Suprapubic skin (tissue), 4 donors: ENCODE data around the gene GCNT4. TPM values are rescaled to one million over a fixed set of nuclear protein-coding genes. Genes with fewer than 3 reads are reported as not detected.

Experiments
- DNase-seq, 2 donors: peaks; one replicate each; pipeline ENCODE4 v3.0.0-alpha.2; 2019; ENCODE audit warnings: low spot score in 2 of 2
- H3K27ac ChIP-seq: fragments of 200-600 bp; sonication (generic); one replicate; pipeline ENCODE4 v1.5.1; 2019
- H3K27me3 ChIP-seq: fragments of 200-600 bp; sonication (generic); one replicate; pipeline ENCODE4 v1.5.1; 2019
- H3K36me3 ChIP-seq: fragments of 200-600 bp; sonication (generic); one replicate; pipeline ENCODE4 v1.5.1; 2019
- H3K4me1 ChIP-seq: fragments of 200-600 bp; sonication (generic); one replicate; pipeline ENCODE4 v1.5.1; 2019
- H3K4me3 ChIP-seq: fragments of 200-600 bp; sonication (generic); one replicate; pipeline ENCODE4 v1.5.1; 2019; ENCODE audit warnings: mild to moderate bottlenecking
- H3K9me3 ChIP-seq: fragments of 200-600 bp; sonication (generic); one replicate; pipeline ENCODE4 v1.5.1; 2019
- EP300 ChIP-seq: sonication (generic); formaldehyde crosslinking; IDR thresholded peaks from one replicate; pipeline ENCODE4 v1.6.1; 2017; ENCODE audit warnings: antibody characterized with exemption
- POLR2A ChIP-seq, 2 donors: fragments of 450-650 bp; IDR thresholded peaks; one replicate each; pipeline ENCODE4 v1.6.1; 2017; ENCODE audit warnings: antibody characterized with exemption in 2 of 2, mild to moderate bottlenecking in 2 of 2, moderate library complexity in 2 of 2
- POLR2AphosphoS5 ChIP-seq, 3 donors: sonication (generic); formaldehyde crosslinking; IDR thresholded peaks; one replicate each; pipeline ENCODE4 v1.6.1; 2017; ENCODE audit warnings: antibody characterized with exemption in 3 of 3
- WGBS: methylation state at CpG from one replicate; pipeline ENCODE4 v1.1.5; 2018; 5-methylcytosine and 5-hydroxymethylcytosine counted together
- total RNA-seq, 4 donors: library from RNA; depleted of rRNA; stranded (reverse); fragments of >200 nt; gene quantifications; one replicate each; pipeline ENCODE4 v1.1.0, GENCODE V29; 2016
- TF ChIP-seq, protein P1 (sequence below), 2 donors: fragments of 200-600 bp in 1 of 2; fragments of 450-650 bp in 1 of 2; sonication (generic) in 1 of 2; IDR thresholded peaks; one replicate each; pipeline ENCODE4 v1.5.1; 2016 to 2019; ENCODE audit warnings: antibody characterized with exemption in 2 of 2, mild to moderate bottlenecking in 1 of 2, moderate library complexity in 1 of 2

Gene GCNT4
- total RNA-seq, 4 donors from 2014 or later: 1.7 to 4.3 (median 3.4) TPM

DNA sequence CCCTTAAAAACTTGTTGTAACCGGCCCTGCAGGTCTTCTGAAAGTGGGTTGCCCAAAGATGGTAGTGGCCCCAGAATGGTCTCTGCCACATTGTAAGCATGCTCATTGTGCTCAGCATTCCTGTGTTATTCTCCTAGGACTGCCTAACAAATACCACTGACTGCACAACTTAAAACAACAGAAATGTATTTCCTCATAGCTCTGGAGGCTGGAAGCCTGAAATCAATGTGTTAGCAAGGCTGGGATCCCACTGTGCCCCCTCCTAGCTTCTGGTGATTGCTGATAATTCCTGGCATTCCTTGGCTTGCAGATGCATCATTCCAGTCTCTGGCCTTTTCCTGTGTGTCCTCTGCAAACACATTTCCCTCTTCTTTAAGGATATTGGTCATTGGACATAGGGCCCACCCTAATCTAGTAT lies 3.4 kb upstream of the GCNT4 start:
- H3K9me3 ChIP-seq: no peaks in the 10 kb centered on the region
- no peak overlapping the region for H3K27ac ChIP-seq
- no peak for TF ChIP-seq POLR2A (IDR thresholded peaks at IDR 0.05)
- TF ChIP-seq EP300: no peak
- no peak for TF ChIP-seq POLR2AphosphoS5 (IDR thresholded peaks at IDR 0.05)
- TF ChIP-seq, protein P1, sequence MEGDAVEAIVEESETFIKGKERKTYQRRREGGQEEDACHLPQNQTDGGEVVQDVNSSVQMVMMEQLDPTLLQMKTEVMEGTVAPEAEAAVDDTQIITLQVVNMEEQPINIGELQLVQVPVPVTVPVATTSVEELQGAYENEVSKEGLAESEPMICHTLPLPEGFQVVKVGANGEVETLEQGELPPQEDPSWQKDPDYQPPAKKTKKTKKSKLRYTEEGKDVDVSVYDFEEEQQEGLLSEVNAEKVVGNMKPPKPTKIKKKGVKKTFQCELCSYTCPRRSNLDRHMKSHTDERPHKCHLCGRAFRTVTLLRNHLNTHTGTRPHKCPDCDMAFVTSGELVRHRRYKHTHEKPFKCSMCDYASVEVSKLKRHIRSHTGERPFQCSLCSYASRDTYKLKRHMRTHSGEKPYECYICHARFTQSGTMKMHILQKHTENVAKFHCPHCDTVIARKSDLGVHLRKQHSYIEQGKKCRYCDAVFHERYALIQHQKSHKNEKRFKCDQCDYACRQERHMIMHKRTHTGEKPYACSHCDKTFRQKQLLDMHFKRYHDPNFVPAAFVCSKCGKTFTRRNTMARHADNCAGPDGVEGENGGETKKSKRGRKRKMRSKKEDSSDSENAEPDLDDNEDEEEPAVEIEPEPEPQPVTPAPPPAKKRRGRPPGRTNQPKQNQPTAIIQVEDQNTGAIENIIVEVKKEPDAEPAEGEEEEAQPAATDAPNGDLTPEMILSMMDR (IDR thresholded peaks at IDR 0.05): no peak
- DNase-seq: no peak
- H3K27me3 ChIP-seq: no peaks in the 10 kb centered on the region
- H3K36me3 ChIP-seq: no peaks in the 10 kb centered on the region
- peaks cover 27% of the 10 kb centered on the region for H3K4me1 ChIP-seq
- H3K4me3 ChIP-seq: no peak overlapping the region
- WGBS: 100% methylated on average over 1 of the region's 1 CpG

DNA sequence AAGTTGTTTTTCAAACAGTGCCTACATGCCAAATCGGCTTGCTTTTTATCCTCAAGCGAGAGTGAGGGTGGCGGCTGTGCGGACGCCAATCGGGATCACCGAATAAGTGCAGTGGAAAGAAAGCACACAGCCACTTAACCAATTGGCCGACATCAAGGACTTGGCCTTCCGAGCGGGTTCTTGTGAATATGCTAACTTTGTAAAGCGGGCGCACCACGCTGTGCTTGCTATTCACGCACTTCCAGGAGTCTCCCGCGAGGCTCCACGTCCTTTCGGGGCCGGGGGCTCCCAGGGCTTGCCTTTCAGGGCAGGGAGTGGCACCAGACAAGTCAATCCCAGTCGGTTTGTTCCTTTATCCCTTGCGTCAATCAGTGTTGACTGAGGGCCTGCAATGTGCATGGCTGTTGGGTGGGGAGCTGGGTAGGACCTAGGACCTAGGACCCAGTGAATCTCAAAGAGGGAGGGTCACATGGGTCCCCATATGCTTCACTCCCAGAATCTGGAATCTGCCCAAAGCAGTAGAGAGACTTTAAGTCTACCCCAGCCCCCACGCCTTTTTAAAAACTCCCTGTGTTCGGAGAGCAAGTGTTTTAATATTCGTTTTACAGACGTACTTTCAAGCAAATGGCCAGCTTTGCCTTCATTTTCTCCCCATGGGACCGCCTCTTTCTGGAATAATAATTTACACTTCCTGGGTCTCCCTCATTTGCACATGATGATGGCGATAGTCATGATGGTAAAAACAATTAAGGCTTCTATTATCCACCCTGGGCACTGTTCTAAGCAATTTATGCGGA lies 2.0 kb upstream of the GCNT4 start:
- Histone ChIP-seq H3K4me3 (peak overlapping the region; percentile 66), H3K36me3 (no peaks in the 10 kb centered on the region), H3K9me3 (no peaks in the 10 kb centered on the region), H3K27me3 (no peaks in the 10 kb centered on the region), H3K27ac (peak overlapping the region; percentile 86), H3K4me1 (peaks cover 35% of the 10 kb centered on the region)
- no peak for TF ChIP-seq EP300
- TF ChIP-seq, protein P1 (IDR thresholded peaks at IDR 0.05): no peak
- TF ChIP-seq POLR2AphosphoS5 (IDR thresholded peaks at IDR 0.05): no peak
- no peak for TF ChIP-seq POLR2A (IDR thresholded peaks at IDR 0.05)
- DNase-seq: peak in 1 of 2 donors; percentile 80
- 18% methylated on average over 22 of the region's 28 CpGs for WGBS

- Histone ChIP-seq H3K4me1 (peaks cover 42% of the 10 kb centered on the region), H3K9me3 (no peaks in the 10 kb centered on the region), H3K36me3 (no peaks in the 10 kb centered on the region), H3K4me3 (peak overlapping the region; percentile 66), H3K27ac (peak overlapping the region; percentile 86), H3K27me3 (no peaks in the 10 kb centered on the region)
- 2% methylated on average over 15 of the region's 95 CpGs for WGBS
- DNase-seq: peak; percentile 68 to 83
- TF ChIP-seq POLR2AphosphoS5 (IDR thresholded peaks at IDR 0.05): peak in 1 of 3 donors; percentile 28
- TF ChIP-seq EP300: no peak
- TF ChIP-seq, protein P1 (IDR thresholded peaks at IDR 0.05): no peak
- peak in 1 of 2 donors; percentile 46 for TF ChIP-seq POLR2A (IDR thresholded peaks at IDR 0.05)
Measured at GRCh38 chr5:75053304-75054133, 1.2 kb upstream of the GCNT4 start.

DNA sequence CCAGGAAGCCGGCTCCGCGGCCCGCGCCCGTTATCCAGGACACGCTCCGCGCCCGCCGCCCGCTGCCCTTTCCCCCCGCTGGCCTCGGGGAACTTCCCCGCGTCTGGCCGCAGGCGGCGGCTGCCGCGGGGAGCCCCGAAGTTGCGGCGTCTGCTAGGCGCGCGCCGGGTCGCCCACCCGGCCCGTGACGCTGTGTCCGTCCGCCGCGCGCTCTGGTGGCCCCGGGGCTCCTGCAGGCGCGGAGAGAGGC lies 621 bp upstream of the GCNT4 start:
- Histone ChIP-seq H3K27ac (peak overlapping the region; percentile 86), H3K27me3 (no peaks in the 10 kb centered on the region), H3K4me3 (peak overlapping the region; percentile 66), H3K36me3 (no peaks in the 10 kb centered on the region), H3K4me1 (peaks cover 42% of the 10 kb centered on the region), H3K9me3 (no peaks in the 10 kb centered on the region)
- DNase-seq: no peak
- TF ChIP-seq, protein P1 (IDR thresholded peaks at IDR 0.05): peak in 1 of 2 donors; percentile 11
- TF ChIP-seq POLR2AphosphoS5 (IDR thresholded peaks at IDR 0.05): no peak
- no CpG with 5 or more reads among the region's 40 CpGs for WGBS

- H3K27me3 ChIP-seq: no peaks in the 10 kb centered on the region
- 68% methylated on average over 7 of the region's 7 CpGs for WGBS
- no peak for DNase-seq
- peaks cover 42% of the 10 kb centered on the region for H3K4me1 ChIP-seq
- H3K27ac ChIP-seq: no peak overlapping the region
- no peaks in the 10 kb centered on the region for H3K36me3 ChIP-seq
- no peaks in the 10 kb centered on the region for H3K9me3 ChIP-seq
- no peak overlapping the region for H3K4me3 ChIP-seq
- TF ChIP-seq POLR2AphosphoS5 (IDR thresholded peaks at IDR 0.05): no peak
- TF ChIP-seq, protein P1 (IDR thresholded peaks at IDR 0.05): no peak
- TF ChIP-seq POLR2A (IDR thresholded peaks at IDR 0.05): no peak
- TF ChIP-seq EP300: no peak
Measured at GRCh38 chr5:75051217-75051751, 1.1 kb downstream of the GCNT4 start.
